WERI-Rb-1 (cell line): ENCODE data around the gene SPCS2.

ENCODE experiments used
- DNase-seq: peaks from one replicate; pipeline ENCODE4 v3.0.0-alpha.2; 2020
- H3K27ac ChIP-seq: fragments of 250-450 bp; sonication (Bioruptor Pico); 2 replicates; pipeline ENCODE4 v1.5.1; 2020; ENCODE audit warnings: mild to moderate bottlenecking, moderate library complexity
- H3K27me3 ChIP-seq: fragments of 250-450 bp; sonication (Bioruptor Pico); 2 replicates; pipeline ENCODE4 v1.5.1; 2021; ENCODE audit warnings: mild to moderate bottlenecking, low read depth, moderate library complexity; ENCODE audit not compliant: insufficient read depth, severe bottlenecking
- H3K36me3 ChIP-seq: fragments of 250-450 bp; sonication (Bioruptor Pico); 2 replicates; pipeline ENCODE4 v1.5.1; 2020; ENCODE audit warnings: mild to moderate bottlenecking, moderate library complexity
- H3K4me3 ChIP-seq: 2 replicates; pipeline ENCODE4 v1.5.1; 2011; ENCODE audit warnings: low read depth, mild to moderate bottlenecking, control low read depth, low read length
- H3K9me3 ChIP-seq: fragments of 250-450 bp; sonication (Bioruptor Pico); 2 replicates; pipeline ENCODE4 v1.5.1; 2021; ENCODE audit warnings: mild to moderate bottlenecking, moderate library complexity; ENCODE audit not compliant: severe bottlenecking
- CTCF ChIP-seq: IDR thresholded peaks from 2 replicates; pipeline ENCODE4 v1.5.1; 2011; ENCODE audit warnings: low read depth, mild to moderate bottlenecking, control low read depth, inconsistent platforms, low read length

The SPCS2 gene

GRCh38 chr11:74923125-74923524 is 25.9 kb upstream of the SPCS2 start:
- no peak for TF ChIP-seq CTCF
- DNase-seq = no peak
- Histone ChIP-seq H3K27ac (no peak overlapping the region), H3K9me3 (no peaks in the 10 kb centered on the region), H3K36me3 (peaks cover 40% of the 10 kb centered on the region), H3K4me3 (no peak overlapping the region), H3K27me3 (no peaks in the 10 kb centered on the region)

- no peak for TF ChIP-seq CTCF
- Histone ChIP-seq H3K27me3 (no peaks in the 10 kb centered on the region), H3K27ac (no peak overlapping the region), H3K4me3 (no peak overlapping the region), H3K9me3 (no peaks in the 10 kb centered on the region), H3K36me3 (peaks cover 28% of the 10 kb centered on the region)
- no peak for DNase-seq
These were observed 23.8 kb upstream of the SPCS2 start for GRCh38 chr11:74925281-74925680.

GRCh38 chr11:74926304-74927030 is 22.6 kb upstream of the SPCS2 start:
- DNase-seq = no peak
- no peak overlapping the region for H3K27ac ChIP-seq
- no peak for TF ChIP-seq CTCF
- no peaks in the 10 kb centered on the region for H3K27me3 ChIP-seq
- H3K36me3 ChIP-seq = peaks cover 21% of the 10 kb centered on the region
- no peak overlapping the region for H3K4me3 ChIP-seq
- H3K9me3 ChIP-seq = no peaks in the 10 kb centered on the region

GRCh38 chr11:74927496-74927895 is 21.6 kb upstream of the SPCS2 start:
- H3K4me3 ChIP-seq = no peak overlapping the region
- TF ChIP-seq CTCF = no peak

GRCh38 chr11:74929431-74930363 is 19.4 kb upstream of the SPCS2 start:
- DNase-seq = peak; percentile 76
- H3K9me3 ChIP-seq = no peaks in the 10 kb centered on the region
- peak overlapping the region; percentile 94 for H3K27ac ChIP-seq
- no peaks in the 10 kb centered on the region for H3K27me3 ChIP-seq
- H3K4me3 ChIP-seq = no peak overlapping the region
- H3K36me3 ChIP-seq = peaks cover 51% of the 10 kb centered on the region
- TF ChIP-seq CTCF = peak; percentile 74

More at GRCh38 chr11:74927496-74927895, 21.6 kb upstream of the SPCS2 start:
- H3K9me3 ChIP-seq = no peaks in the 10 kb centered on the region
- peaks cover 31% of the 10 kb centered on the region for H3K36me3 ChIP-seq
- no peak for DNase-seq
- no peaks in the 10 kb centered on the region for H3K27me3 ChIP-seq
- H3K27ac ChIP-seq = no peak overlapping the region
